CD4-positive, alpha-beta T cell treated with Interferon alpha-2 for 1 hour (primary cell): ENCODE measurements around the gene VPS9D1.

Experiments used
- DNase-seq, 2 donors: peaks; one replicate each; pipeline ENCODE4 v3.0.0-alpha.2; 2020 to 2022

VPS9D1 gene

DNA sequence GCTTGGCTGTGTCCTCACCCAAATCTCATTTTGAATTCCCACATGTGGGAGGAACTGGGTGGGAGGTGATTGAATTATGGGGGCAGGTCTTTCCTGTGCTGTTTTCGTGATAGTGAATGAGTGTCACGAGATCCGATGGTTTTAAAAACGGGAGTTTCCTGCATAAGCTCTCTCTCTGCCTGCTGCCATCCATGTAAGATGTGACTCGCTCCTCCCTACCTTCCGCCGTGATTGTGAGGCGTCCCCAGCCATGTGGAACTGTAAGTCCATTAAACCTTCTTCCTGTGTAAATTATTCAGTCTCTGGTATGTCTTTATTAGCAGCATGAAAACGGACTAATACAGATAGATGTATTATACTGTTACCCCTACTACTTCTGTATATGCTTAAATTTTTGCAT, 59.5 kb downstream of the VPS9D1 start:
- no peak for DNase-seq

DNA sequence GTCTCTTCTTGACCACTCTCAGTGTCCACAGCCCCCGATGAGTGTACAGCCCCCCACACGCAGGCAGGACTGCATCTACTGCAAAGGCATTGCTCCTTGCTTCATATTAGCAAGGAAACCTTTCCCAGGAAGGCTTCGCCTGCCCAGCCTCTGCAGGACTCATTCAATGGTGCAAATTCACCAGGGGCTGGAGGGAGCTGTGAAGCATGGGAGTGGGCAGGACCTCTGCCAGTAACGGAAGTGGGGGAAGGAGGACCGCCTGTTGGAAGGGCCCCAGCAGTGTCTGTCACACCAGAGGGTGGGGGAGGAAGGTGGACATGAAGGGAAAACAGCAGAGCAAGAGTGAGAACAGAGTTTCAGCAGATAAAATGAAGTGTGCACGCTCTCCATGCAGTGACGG, 60.6 kb downstream of the VPS9D1 start:
- DNase-seq: no peak

DNA sequence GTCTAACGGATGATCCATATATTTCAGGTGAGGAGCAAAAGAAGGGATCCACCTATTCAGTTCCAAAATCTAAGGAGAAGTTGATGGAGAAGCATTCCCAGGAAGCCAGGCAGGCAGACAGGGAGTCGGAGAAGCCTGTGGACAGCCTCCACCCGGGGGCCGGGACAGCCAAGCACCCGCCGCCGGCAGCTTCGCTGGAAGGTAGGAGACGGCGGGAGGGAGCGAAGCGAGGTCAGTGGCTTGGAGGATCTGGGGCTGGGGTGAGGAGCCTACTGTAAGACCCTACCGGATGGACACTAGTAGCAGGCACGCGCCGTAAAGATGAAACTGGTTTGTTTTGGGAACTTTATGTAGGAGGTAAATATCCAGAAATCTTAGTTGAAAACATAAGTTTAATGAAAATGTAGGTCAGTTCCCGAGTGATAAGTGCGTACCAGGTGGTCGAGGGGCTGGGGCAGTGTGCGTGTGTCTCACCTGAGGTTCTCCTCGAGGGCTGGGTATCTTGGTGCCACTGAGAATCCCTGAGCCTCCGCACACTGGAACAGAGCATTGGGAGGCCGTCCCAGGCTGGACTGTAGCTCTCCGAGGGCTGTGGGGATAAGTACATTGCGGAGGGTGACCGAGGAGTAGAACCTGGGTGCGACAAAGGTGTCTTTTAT, 62.3 kb downstream of the VPS9D1 start:
- DNase-seq: no peak

DNA sequence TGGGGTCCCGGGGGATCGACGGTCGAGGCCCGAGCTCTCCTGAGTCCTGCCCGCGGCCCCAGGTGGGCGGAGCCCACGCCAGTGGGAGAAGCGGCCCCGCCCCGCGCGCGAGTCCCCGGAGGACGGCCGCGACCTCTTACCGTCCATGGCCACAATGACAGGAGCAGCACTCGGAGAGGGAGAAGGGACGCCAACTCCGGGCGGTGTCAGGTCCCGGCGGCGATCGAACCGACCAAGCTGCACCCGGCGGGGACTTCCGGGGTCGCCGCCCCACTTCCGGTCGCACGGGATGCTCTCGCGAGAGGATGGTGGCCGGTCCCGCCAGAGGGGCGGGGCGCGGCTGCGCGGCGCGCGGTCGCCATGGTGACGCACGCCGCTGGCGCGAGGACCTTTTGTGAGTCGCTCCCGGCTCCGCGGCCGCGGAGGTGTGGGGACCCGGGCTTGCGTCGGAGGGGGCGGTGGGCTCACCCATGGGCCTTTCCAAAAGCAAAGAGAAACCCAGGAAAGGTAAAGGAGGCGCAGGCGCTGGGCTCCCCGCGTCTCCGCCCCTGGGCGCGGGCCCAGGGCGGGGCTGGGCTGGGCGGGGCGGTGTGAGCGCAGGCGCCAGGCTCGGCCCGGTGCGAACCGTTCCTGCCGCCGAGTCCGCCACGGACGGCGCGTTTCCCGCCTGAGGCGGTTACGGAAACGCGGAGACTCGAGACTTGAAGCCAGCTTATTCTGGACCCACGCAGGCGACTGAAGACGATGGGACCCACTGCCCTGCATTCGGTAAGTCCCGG, 63.1 kb downstream of the VPS9D1 start, which contains the start of the genes CHMP1A and SPATA33:
Gene CHMP1A (minus strand): TSS at position 267 of the 779 bp plus-strand sequence. CDS start 120 bp downstream, at position 147.
Gene SPATA33 (plus strand): TSS at position 395 of the 779 bp plus-strand sequence. CDS start 76 bp downstream, at position 471.
- DNase-seq: peak; percentile 89 to 93
